ENCODE results near the gene DNAJC8. TPM values are rescaled to one million over a fixed set of nuclear protein-coding genes. Genes with fewer than 3 reads are reported as not detected.

Gene DNAJC8
- total and polyA plus RNA-seq, 2 of the 8 experiments (the other 6 are each of a cell fraction or from before 2014, with no cell fraction given): 116 to 134 TPM

GRCh38 chr1:28278763-28279162 lies 45.9 kb upstream of the DNAJC8 start:
- TF ChIP-seq KDM1A (IDR thresholded peaks at IDR 0.05; ENCODE audit: borderline replicate concordance, low read length): no peak
- H2BK12ac ChIP-seq (ENCODE audit: low read depth, low read length): no peak overlapping the region
- no peak overlapping the region for H3K18ac ChIP-seq (ENCODE audit: extremely low read depth, low read length)
- no peak overlapping the region for H2BK5ac ChIP-seq (ENCODE audit: low read depth, low read length)
- no peak overlapping the region for H3K4ac ChIP-seq (replicated peaks; ENCODE audit: insufficient read length, low read depth, low read length)
- no peak overlapping the region for H4K91ac ChIP-seq (replicated peaks; ENCODE audit: insufficient read length, low read length)
- no peak overlapping the region for H3K9ac ChIP-seq (replicated peaks in 1 of 4; ENCODE audit: extremely low read depth in 1 of 4, low read depth in 3 of 4, low read length in 3 of 4)
- DNase-seq (ENCODE audit: low read depth in 1 of 2, low spot score in 2 of 2) (no peak), FAIRE-seq (no peak)
- WGBS, 2 experiments (ENCODE audit: extremely low coverage in 1 of 2, insufficient coverage in 1 of 2, insufficient read length in 1 of 2, insufficient replicate concordance in 2 of 2, low coverage in 1 of 2, low lambda C conversion rate in 2 of 2, missing lambda C conversion rate in 1 of 2): 93% methylated on average over 5 of the region's 5 CpGs; no CpG with 5 or more reads in 1 of the 2 experiments
- H2BK15ac ChIP-seq (ENCODE audit: low read length): no peak overlapping the region
- H2BK120ac ChIP-seq (replicated peaks; ENCODE audit: low read depth, low read length): no peak overlapping the region
- no peak overlapping the region for H3K4me2 ChIP-seq (ENCODE audit: insufficient read depth in 1 of 2, low read depth in 2 of 2, low read length in 2 of 2)
- H3K79me1 ChIP-seq (ENCODE audit: low read depth, low read length): no peaks in the 10 kb centered on the region
- no peaks in the 10 kb centered on the region for H3K9me3 ChIP-seq (ENCODE audit: insufficient read depth in 2 of 2, low read depth in 1 of 2, low read length in 1 of 2)
- no peak overlapping the region for H3K27ac ChIP-seq (ENCODE audit: low read depth, low read length)
- H3K23me2 ChIP-seq (ENCODE audit: low read depth, low read length): no peaks in the 10 kb centered on the region
- H4K5ac ChIP-seq (ENCODE audit: insufficient read length, low read depth, low read length): no peak overlapping the region
- H3K36me3 ChIP-seq (ENCODE audit: control insufficient read depth in 2 of 4, insufficient read depth in 4 of 4, low read length in 3 of 4): peaks cover 31 to 81% (median 55%) of the 10 kb centered on the region in 4 experiments
- no peak overlapping the region for H4K8ac ChIP-seq (ENCODE audit: extremely low read depth, insufficient read depth, low read length)
- H2BK20ac ChIP-seq (ENCODE audit: low read length): no peak overlapping the region
- H3K4me3 ChIP-seq (ENCODE audit: extremely low read depth in 1 of 4, insufficient read depth in 2 of 4, low read depth in 3 of 4, low read length in 4 of 4): no peak overlapping the region
- H3K27me3 ChIP-seq (replicated peaks in 1 of 4; ENCODE audit: control insufficient read depth in 3 of 4, extremely low read depth in 1 of 4, insufficient read depth in 3 of 4, low read length in 3 of 4): no peaks in the 10 kb centered on the region
- ChIA-PET CTCF (ENCODE audit: partially characterized antibody) (interaction anchor here (1.2 to 2.7 kb wide), 3 partner anchors 10 to 49 kb away, joined by 5 to 9 read pairs (median 5); no protein-coding TSS in a partner anchor), POLR2A (ENCODE audit: partially characterized antibody) (interaction anchor here (0.6 to 20.8 kb wide), 2 partner anchors 14 to 227 kb away, joined by 3 to 324 read pairs; partner anchors contain the start of genes RCC1 and SESN2)
- no peak overlapping the region for H3K14ac ChIP-seq (ENCODE audit: insufficient read length)
- H4K20me1 ChIP-seq (replicated peaks in 1 of 2; ENCODE audit: control insufficient read depth in 1 of 2, insufficient read depth in 2 of 2, low read length in 2 of 2): peaks cover 0 to 5% of the 10 kb centered on the region in 2 experiments
- no peak overlapping the region for H2AK5ac ChIP-seq (ENCODE audit: low read depth, low read length)
- no peaks in the 10 kb centered on the region for H3K4me1 ChIP-seq (replicated peaks in 1 of 4; ENCODE audit: control insufficient read depth in 3 of 4, insufficient read depth in 4 of 4, low read length in 3 of 4)
- H3K79me2 ChIP-seq (ENCODE audit: control insufficient read depth in 1 of 2, insufficient read depth in 2 of 2, low read length in 2 of 2): no peaks in the 10 kb centered on the region
- no peak overlapping the region for H2AFZ ChIP-seq (ENCODE audit: low read length)
- no peak overlapping the region for H3K23ac ChIP-seq (ENCODE audit: insufficient read length)
- H3K56ac ChIP-seq (replicated peaks; ENCODE audit: insufficient read length, low read depth, low read length): no peak overlapping the region
